H1 (cell line): ENCODE data around the gene DENND2A. TPM values are rescaled to one million over a fixed set of nuclear protein-coding genes. Genes with fewer than 3 reads are reported as not detected.

Experiments used
- CTCF ChIP-seq, 3 experiments: IDR thresholded peaks; 1 replicate in 2 of 3; 2 replicates in 1 of 3; pipeline versions ENCODE4 v1.5.1 to v1.6.1; 2011; ENCODE audit warnings: low read length in 3 of 3, mild to moderate bottlenecking in 3 of 3, inconsistent platforms in 2 of 3, low read depth in 1 of 3, moderate library complexity in 1 of 3; ENCODE audit not compliant: insufficient read depth in 1 of 3; ENCODE audit errors: control extremely low read depth in 1 of 3
- HDAC6 ChIP-seq: IDR thresholded peaks from one replicate; pipeline ENCODE4 v1.7.1; 2012; ENCODE audit warnings: low read depth, mild to moderate bottlenecking, inconsistent platforms, low read length, moderate library complexity
- KDM1A ChIP-seq: fragments of 200-600, 300-600 bp; sonication (generic); IDR thresholded peaks from 2 replicates; pipeline ENCODE4 v1.7.1; 2016; ENCODE audit warnings: mild to moderate bottlenecking, low read length, borderline replicate concordance
- PHF8 ChIP-seq: fragments of 200-600 bp; sonication (generic); conservative IDR thresholded peaks from 2 replicates; pipeline ENCODE4 v1.7.1; 2012; ENCODE audit warnings: low read depth, mild to moderate bottlenecking, inconsistent platforms, low read length, moderate library complexity
- POLR2A ChIP-seq, 2 experiments: IDR thresholded peaks; 1 replicate in 1 of 2; 2 replicates in 1 of 2; pipeline ENCODE4 v1.6.1; 2011; ENCODE audit warnings: low read depth in 2 of 2, low read length in 2 of 2, mild to moderate bottlenecking in 2 of 2; ENCODE audit errors: control extremely low read depth in 1 of 2
- RAD21 ChIP-seq, 2 experiments: IDR thresholded peaks in 1 of 2; conservative IDR thresholded peaks in 1 of 2; 2 replicates each; pipeline ENCODE4 v1.6.1; 2011; ENCODE audit warnings: low read depth in 2 of 2, low read length in 2 of 2, improper control_type of control experiment in 1 of 2, inconsistent platforms in 1 of 2, mild to moderate bottlenecking in 1 of 2, moderate library complexity in 1 of 2
- SIRT6 ChIP-seq: IDR thresholded peaks from one replicate; pipeline ENCODE4 v1.7.1; 2012; ENCODE audit warnings: low read length, inconsistent platforms
- SP2 ChIP-seq: IDR thresholded peaks from 2 replicates; pipeline ENCODE4 v1.6.1; 2012; ENCODE audit warnings: mild to moderate bottlenecking, low read length, inconsistent platforms
- TBP ChIP-seq: IDR thresholded peaks from 2 replicates; pipeline ENCODE4 v1.6.1; 2011; ENCODE audit warnings: low read depth, low read length, improper control_type of control experiment
- polyA plus RNA-seq, 7 experiments: library from polyadenylated mRNA; depleted of rRNA in 3 of 7; stranded (reverse) in 5 of 7; unstranded in 2 of 7; fragments of >200 nt in 5 of 7; fragments of 200-250 nt in 2 of 7; gene quantifications; 1 replicate in 5 of 7; 2 replicates in 1 of 7; 4 replicates in 1 of 7; pipeline versions ENCODE4 v1.2.1 to v1.2.3, GENCODE V29; 2011 to 2013; ENCODE audit warnings: missing spikeins in 2 of 7, mixed read lengths in 2 of 7
- total RNA-seq: library from RNA; stranded (reverse); fragmentation: NEBNext Ultra II Directional; extraction: Animal tissue kit (Norgen Biotek cat#: 25700); gene quantifications from 2 replicates; pipeline ENCODE4 v1.2.1, GENCODE V29; 2021

The DENND2A gene
- total and polyA plus RNA-seq, 2 of the 8 experiments (the other 6 are each of a cell fraction or from before 2014, with no cell fraction given): 5.0 to 13.0 TPM

GRCh38 chr7:140551355-140552239, 89.0 kb downstream of the DENND2A start (continued):
- TF ChIP-seq CTCF (IDR thresholded peaks at IDR 0.05; ENCODE audit: control extremely low read depth in 1 of 3, insufficient read depth in 1 of 3, low read depth in 1 of 3, low read length in 3 of 3) (no peak), KDM1A (no peak), SIRT6 (no peak), HDAC6 (no peak), SP2 (no peak), RAD21 (IDR thresholded peaks at IDR 0.05 in 1 of 2, conservative IDR thresholded peaks at IDR 0.05 in 1 of 2; ENCODE audit: low read depth in 2 of 2, low read length in 2 of 2) (no peak), POLR2A (IDR thresholded peaks at IDR 0.05; ENCODE audit: control extremely low read depth in 1 of 2, low read depth in 2 of 2, low read length in 2 of 2) (no peak), TBP (no peak), PHF8 (no peak)
